ENCODE measurements around the gene PRG3. TPM values are rescaled to one million over a fixed set of nuclear protein-coding genes. Genes with fewer than 3 reads are reported as not detected.

PRG3 gene
- total and polyA plus RNA-seq, 9 of the 15 experiments (the other 6 are each of a cell fraction or from before 2014, with no cell fraction given): 0.18 to 0.55 (median 0.38) TPM; not detected in 6

- TF ChIP-seq AFF1 (IDR thresholded peaks at IDR 0.05; ENCODE audit: low read depth in 1 of 2, partially characterized antibody in 2 of 2) (peak in 1 of 2 experiments; percentile 50), LCOR (CRISPR knock-in tag; IDR thresholded peaks at IDR 0.05) (peak; percentile 65), ZFP91 (CRISPR knock-in tag; IDR thresholded peaks at IDR 0.05) (no peak), ATF1 (CRISPR knock-in tag; IDR thresholded peaks at IDR 0.05) (0 out of 2 replicates have a peak, but pooled peaks have one; percentile 2), ATF1 (tag; IDR thresholded peaks at IDR 0.05) (no peak; the same call in 1 of the 2 replicates), ZNF395 (CRISPR knock-in tag; IDR thresholded peaks at IDR 0.05) (peak; percentile 71; the same call in 1 of the 2 replicates), MAZ (CRISPR knock-in tag; conservative IDR thresholded peaks at IDR 0.05 in 1 of 2, IDR thresholded peaks at IDR 0.05 in 1 of 2) (peak in 1 of 2 experiments; percentile 56; a peak in 2 of 4 replicates), DIDO1 (tag; IDR thresholded peaks at IDR 0.05; ENCODE audit: low read depth) (peak; percentile 39; the same call in 1 of the 2 replicates), SNIP1 (IDR thresholded peaks at IDR 0.05; ENCODE audit: low read depth) (peak; percentile 97), U2AF1 (optimal IDR thresholded peaks at IDR 0.05; ENCODE audit: low read depth, low read length) (no peak), GABPB1 (CRISPR knock-in tag; IDR thresholded peaks at IDR 0.05) (peak; percentile 90), POLR2A (conservative IDR thresholded peaks at IDR 0.05) (peak; percentile 69), CHAMP1 (IDR thresholded peaks at IDR 0.05) (0 out of 2 replicates have a peak, but pooled peaks have one; percentile 30), SMAD4 (CRISPR knock-in tag; conservative IDR thresholded peaks at IDR 0.05) (peak; percentile 75), RHOXF2B (CRISPR knock-in tag; conservative IDR thresholded peaks at IDR 0.05) (no peak), TOE1 (IDR thresholded peaks at IDR 0.05; ENCODE audit: borderline replicate concordance) (0 out of 2 replicates have a peak, but pooled peaks have one; percentile 24), TOE1 (CRISPR knock-in tag; IDR thresholded peaks at IDR 0.05; ENCODE audit: borderline replicate concordance, low read depth) (no peak), NRF1 (conservative IDR thresholded peaks at IDR 0.05 in 1 of 2, IDR thresholded peaks at IDR 0.05 in 1 of 2) (peak; percentile 26 to 35; a peak in 1 of 4 replicates)
Observed at GRCh38 chr11:57335343-57336110, 45.4 kb downstream of the PRG3 start, which contains the start of gene SSRP1 (continued).

All from K562 (cell line).